Heart right ventricle (tissue), 16 donors: Measurements from ENCODE around the gene TTYH3. TPM values are rescaled to one million over a fixed set of nuclear protein-coding genes. Genes with fewer than 3 reads are reported as not detected.

ENCODE experiments used
- ATAC-seq, 8 donors: fragments of 200-7000 bp; cut with Tn5 transposase; one replicate each; pipeline ENCODE4 v1.9.1; 2020; ENCODE audit warnings: mild to moderate bottlenecking in 8 of 8, moderate library complexity in 8 of 8, moderate number of reproducible peaks in 1 of 8
- DNase-seq, 2 donors: peaks; one replicate each; pipeline ENCODE4 v3.0.0-alpha.2; 2020
- H3K27ac ChIP-seq, 10 donors: fragments of 200-600 bp; sonication (generic) in 2 of 10; one replicate each; pipeline versions ENCODE4 v1.5.0 to v1.8.0; 2020 to 2022; ENCODE audit warnings: mild to moderate bottlenecking in 3 of 10
- H3K27me3 ChIP-seq, 7 donors: fragments of 200-600 bp; one replicate each; pipeline ENCODE4 v1.8.0; 2021 to 2022; ENCODE audit warnings: mild to moderate bottlenecking in 2 of 7
- H3K36me3 ChIP-seq, 9 donors: fragments of 200-600 bp; sonication (generic) in 1 of 9; one replicate each; pipeline versions ENCODE4 v1.5.0 to v1.8.0; 2020 to 2022; ENCODE audit warnings: mild to moderate bottlenecking in 2 of 9
- H3K4me1 ChIP-seq, 9 donors: fragments of 200-600 bp; sonication (generic) in 1 of 9; one replicate each; pipeline versions ENCODE4 v1.5.0 to v1.8.0; 2020 to 2022; ENCODE audit warnings: mild to moderate bottlenecking in 4 of 9
- H3K4me3 ChIP-seq, 10 donors: fragments of 200-600 bp; sonication (generic) in 2 of 10; one replicate each; pipeline versions ENCODE4 v1.5.0 to v1.8.0; 2020 to 2022; ENCODE audit warnings: mild to moderate bottlenecking in 7 of 10, moderate library complexity in 2 of 10
- H3K9me3 ChIP-seq, 11 donors: fragments of 200-600 bp in 10 of 11; sonication (generic) in 2 of 11; one replicate each; pipeline versions ENCODE4 v1.5.0 to v1.8.0; 2013 to 2022; ENCODE audit warnings: mild to moderate bottlenecking in 2 of 11, control low read depth in 1 of 11, moderate library complexity in 1 of 11
- CTCF ChIP-seq, 9 donors: fragments of 200-600 bp; sonication (generic) in 2 of 9; IDR thresholded peaks; one replicate each; pipeline versions ENCODE4 v1.5.0 to v1.8.0; 2021 to 2022; ENCODE audit warnings: antibody characterized with exemption in 9 of 9, mild to moderate bottlenecking in 5 of 9, moderate library complexity in 1 of 9
- WGBS, 2 donors: extraction: QIAGEN DNeasy Blood & Tissue Kit; methylation state at CpG; one replicate each; pipeline ENCODE4 v1.1.7; 2013; ENCODE audit warnings: inconsistent platforms in 1 of 2; 5-methylcytosine and 5-hydroxymethylcytosine counted together
- intact Hi-C, 10 donors: fragments of 100-400 bp; cut with DNase I; formaldehyde crosslinking; loops; one replicate each; pipeline versions ENCODE4 v1.11.1 to v1.14.2; 2022
- polyA plus RNA-seq, 2 donors: library from polyadenylated mRNA; stranded (reverse); fragments of 200-250 nt; gene quantifications; one replicate each; pipeline ENCODE4 v1.2.3, GENCODE V29; 2013
- total RNA-seq, 10 donors: library from RNA; stranded (reverse); fragmentation: NEBNext Ultra II Directional in 3 of 10; extraction: Animal tissue kit (Norgen Biotek cat#: 25700) in 3 of 10; gene quantifications; one replicate each; pipeline versions ENCODE4 v1.2.1 to v1.2.4, GENCODE V29; 2021 to 2023
- donor health status: Arrhythmogenic right ventricular cardiomyopathy.
- donor health status: ischemic (EF 13 %, LVEDD 7.1; RV severe dilation, severe dysfunction).
- donor health status: healthy with polysubstance abuse.
- donor health status: DM: no; HTN: yes; CAD: no.
- donor health status: DM: no; HTN: no; CAD: no.
- donor health status: ischemic (EF 25% LVEDD 6.9; RV normal size, moderate dysfunction).
- donor health status: ischemic (EF 25% LVEDD 5.7; RV mildly dilated, moderate dysfunction).
- donor health status: healthy.
- donor health status: DM: yes; HTN: yes; CAD: no.
- donor health status: Ischemic cardiomyopathy.
- donor health status: ischemic (EF 35%, LVEDD 5.7; RV mildly dilated, moderate dysfunction).
- donor health status: nonischemic (EF 11% LVEDD 7.7; RV severe dilation, severe dysfunction).
- donor health status: DM: yes; HTN: yes; CAD: no.
- donor health status: PGD.
- donor health status: ischemic (EF 29% LVEDD 5.4; RV normal size, mild dysfunction).
- donor health status: nonischemic (EF 23%, LVEDD 6.1; RV moderate dilation, normal function).

TTYH3 gene
- total and polyA plus RNA-seq, 12 donors = 7.0 to 37.5 (median 9.0) TPM

- no peak for ATAC-seq
- TF ChIP-seq CTCF (IDR thresholded peaks at IDR 0.05) = no peak
These were observed 17.0 kb upstream of the TTYH3 start for GRCh38 chr7:2614631-2615330.

GRCh38 chr7:2616387-2617324, 15.1 kb upstream of the TTYH3 start:
- no peaks in the 10 kb centered on the region for H3K27me3 ChIP-seq
- no peak for DNase-seq
- ATAC-seq = peak in 1 of 8 donors; percentile 4
- no peak for TF ChIP-seq CTCF (IDR thresholded peaks at IDR 0.05)
- peaks cover 21 to 59% (median 49%) of the 10 kb centered on the region in 9 donors for H3K4me1 ChIP-seq
- 72 to 75% methylated on average over 33 of the region's 33 CpGs for WGBS, 2 donors
- peak overlapping the region in 1 of 10 donors; percentile 14 for H3K4me3 ChIP-seq
- no peaks in the 10 kb centered on the region for H3K9me3 ChIP-seq
- intact Hi-C loops = no loop called here
- no peaks in the 10 kb centered on the region for H3K36me3 ChIP-seq
- peak overlapping the region in 3 of 10 donors; percentile 22 to 44 (median 30) for H3K27ac ChIP-seq

More at GRCh38 chr7:2614631-2615330, 17.0 kb upstream of the TTYH3 start:
- Histone ChIP-seq H3K4me3 (peak overlapping the region in 2 of 10 donors; percentile 9 to 28), H3K36me3 (no peaks in the 10 kb centered on the region), H3K27me3 (no peaks in the 10 kb centered on the region), H3K4me1 (peaks cover 16 to 52% (median 43%) of the 10 kb centered on the region in 9 donors), H3K9me3 (no peaks in the 10 kb centered on the region), H3K27ac (peak overlapping the region in 7 of 10 donors; percentile 71 to 89 (median 82))
- 67 to 70% methylated on average over 22 of the region's 22 CpGs for WGBS, 2 donors
- no peak for DNase-seq
- intact Hi-C loops = no loop called here

GRCh38 chr7:2617325-2617905, 14.4 kb upstream of the TTYH3 start:
- H3K27me3 ChIP-seq = no peaks in the 10 kb centered on the region
- no peak for DNase-seq
- H3K4me1 ChIP-seq = peaks cover 25 to 67% (median 55%) of the 10 kb centered on the region in 9 donors
- H3K4me3 ChIP-seq = peak overlapping the region in 2 of 10 donors; percentile 8 to 14
- no peaks in the 10 kb centered on the region for H3K36me3 ChIP-seq
- no peaks in the 10 kb centered on the region for H3K9me3 ChIP-seq
- peak in 6 of 8 donors; percentile 1 to 28 (median 12) for ATAC-seq
- peak overlapping the region in 3 of 10 donors; percentile 22 to 44 (median 30) for H3K27ac ChIP-seq
- 49 to 57% methylated on average over 22 of the region's 22 CpGs for WGBS, 2 donors
- intact Hi-C loops = no loop called here
- TF ChIP-seq CTCF (IDR thresholded peaks at IDR 0.05) = no peak

- Histone ChIP-seq H3K4me3 (no peak overlapping the region), H3K27ac (no peak overlapping the region)
- WGBS, 2 donors = 72 to 81% methylated on average over 9 of the region's 9 CpGs
These were observed 12.7 kb upstream of the TTYH3 start for GRCh38 chr7:2619116-2619515.

More at GRCh38 chr7:2619116-2619515, 12.7 kb upstream of the TTYH3 start:
- DNase-seq = no peak
- intact Hi-C loops = no loop called here
- Histone ChIP-seq H3K9me3 (no peaks in the 10 kb centered on the region), H3K27me3 (no peaks in the 10 kb centered on the region), H3K4me1 (peaks cover 17 to 71% (median 48%) of the 10 kb centered on the region in 9 donors), H3K36me3 (no peaks in the 10 kb centered on the region)
- TF ChIP-seq CTCF (IDR thresholded peaks at IDR 0.05) = no peak
- ATAC-seq = no peak
